HG03354 (cell line): Measurements from ENCODE around the gene LMTK2.
A peak's percentile ranks its signal among the peaks of the same experiment; 100 is the strongest.
"Not testable (repeated sequence)": the region's sequence is repeated elsewhere in the genome, so short reads cannot be mapped to it uniquely, and the experiment has no call there.

Experiments used
- ATAC-seq: cut with Tn5 transposase; IDR thresholded peaks from one replicate; pipeline ENCODE4 v1.9.1; 2021; ENCODE audit warnings: mild to moderate bottlenecking; ENCODE audit not compliant: unreplicated experiment, poor library complexity, severe bottlenecking

Gene LMTK2

DNA sequence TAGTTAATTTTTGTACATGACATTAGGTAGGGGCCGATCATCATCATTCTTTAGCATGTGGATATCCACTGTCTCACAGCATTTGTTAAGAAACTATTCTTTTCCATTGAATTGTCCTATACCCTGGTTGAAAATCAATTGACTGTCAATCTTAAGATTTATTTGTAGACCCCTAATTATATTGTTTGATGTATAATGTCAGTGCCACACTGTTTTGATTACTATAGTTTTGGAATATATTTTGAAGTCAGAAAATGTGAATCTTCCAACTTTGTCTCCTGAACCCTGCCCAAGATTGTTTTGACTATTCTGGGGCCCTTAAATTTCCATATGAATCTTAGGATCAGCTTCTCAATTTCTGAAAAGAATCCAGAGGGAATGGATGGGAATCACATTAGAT lies 6.6 kb upstream of the LMTK2 start:
- no peak for ATAC-seq

DNA sequence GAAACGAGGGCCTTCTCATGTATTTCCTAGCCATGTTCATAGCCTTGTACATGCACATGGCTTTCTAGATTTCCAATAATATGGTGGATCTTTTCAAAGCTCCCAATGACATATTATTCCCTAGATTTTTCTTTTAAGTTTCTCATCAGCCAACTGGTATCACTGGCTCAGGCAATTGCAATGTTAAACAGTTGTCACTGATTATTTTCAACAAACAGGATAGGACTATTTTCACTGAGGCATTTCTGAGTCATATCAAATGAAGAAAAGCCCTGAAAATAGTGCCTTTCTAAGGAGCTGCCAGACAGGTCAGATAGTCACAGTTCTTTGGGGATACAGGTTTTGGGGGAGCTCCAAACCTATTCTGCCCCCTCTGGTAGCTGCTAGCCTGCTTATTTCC lies 4.5 kb upstream of the LMTK2 start:
- no peak for ATAC-seq

DNA sequence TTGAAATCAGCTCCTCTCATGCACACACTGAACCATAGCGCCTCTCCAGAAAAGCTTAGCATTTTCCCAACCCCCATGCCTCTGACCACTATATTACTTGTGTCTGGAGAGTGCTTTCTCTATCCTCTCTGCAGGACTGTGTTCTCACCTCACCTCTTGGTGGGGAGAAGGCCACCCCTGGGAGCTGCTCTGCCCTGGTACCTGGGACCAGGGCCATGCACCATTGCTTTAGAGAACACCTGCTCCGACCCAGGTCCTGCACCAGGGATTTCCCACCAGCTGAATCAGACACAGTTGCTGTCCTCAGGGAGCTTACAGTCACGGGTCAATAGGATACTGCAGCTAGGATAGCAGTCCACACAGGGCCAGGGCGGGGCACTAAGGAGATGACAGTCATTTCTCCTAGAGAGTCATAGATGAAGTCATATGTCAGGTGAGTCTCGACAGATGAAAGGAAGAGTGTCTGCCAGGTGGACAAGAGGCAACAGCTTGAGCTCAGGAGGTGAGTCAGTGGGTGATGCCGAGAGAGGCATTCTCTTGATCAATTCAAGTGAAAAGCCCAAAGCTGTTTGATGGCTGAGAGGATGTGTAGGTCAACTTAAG lies 619 bp upstream of the LMTK2 start:
- peak; percentile 2 for ATAC-seq

DNA sequence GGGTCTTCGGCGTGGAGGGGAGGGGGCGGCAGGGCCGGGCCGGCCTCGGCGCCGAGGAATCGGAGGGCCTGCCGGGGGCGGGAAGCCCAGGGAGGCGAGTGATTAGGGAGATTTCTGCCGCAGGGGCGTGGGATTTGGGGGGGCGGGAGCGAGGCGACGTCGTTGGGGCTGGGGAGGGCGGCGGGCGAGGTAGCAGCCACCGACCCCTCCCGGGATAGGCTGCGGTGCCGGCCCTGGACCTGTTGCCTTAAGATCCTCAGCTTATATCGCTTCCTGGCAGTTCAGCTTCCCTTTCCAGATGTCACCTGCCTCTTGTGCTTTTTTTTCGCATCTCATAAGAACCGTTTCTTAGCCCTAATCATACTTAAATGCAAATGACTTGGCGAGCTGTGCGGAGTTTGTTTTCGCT lies 655 bp downstream of the LMTK2 start:
- ATAC-seq = no peak

GRCh38 chr7:98110249-98111022 lies 3.8 kb downstream of the LMTK2 start:
- ATAC-seq = no peak

DNA sequence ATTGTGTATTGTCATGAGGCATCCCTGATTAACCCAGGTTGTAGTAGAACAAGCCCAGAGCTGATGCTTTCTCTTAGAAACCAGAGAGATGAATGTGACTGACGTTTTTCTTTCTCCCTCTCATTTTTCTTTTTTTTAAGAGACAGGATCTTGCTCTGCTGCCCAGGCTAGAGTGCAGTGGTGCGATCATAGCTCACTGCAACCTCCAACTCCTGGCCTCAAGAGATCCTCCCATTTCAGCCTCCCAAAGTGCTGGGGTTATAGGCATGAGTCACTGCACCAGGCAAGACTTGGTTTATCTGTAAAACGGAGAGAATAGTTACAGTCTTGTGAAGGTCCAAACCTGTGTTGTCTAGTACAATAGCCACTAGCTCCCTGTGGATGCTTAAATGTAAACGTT lies 5.4 kb downstream of the LMTK2 start:
- no peak for ATAC-seq

GRCh38 chr7:98115746-98116525 lies 9.3 kb downstream of the LMTK2 start:
- ATAC-seq = no peak

DNA sequence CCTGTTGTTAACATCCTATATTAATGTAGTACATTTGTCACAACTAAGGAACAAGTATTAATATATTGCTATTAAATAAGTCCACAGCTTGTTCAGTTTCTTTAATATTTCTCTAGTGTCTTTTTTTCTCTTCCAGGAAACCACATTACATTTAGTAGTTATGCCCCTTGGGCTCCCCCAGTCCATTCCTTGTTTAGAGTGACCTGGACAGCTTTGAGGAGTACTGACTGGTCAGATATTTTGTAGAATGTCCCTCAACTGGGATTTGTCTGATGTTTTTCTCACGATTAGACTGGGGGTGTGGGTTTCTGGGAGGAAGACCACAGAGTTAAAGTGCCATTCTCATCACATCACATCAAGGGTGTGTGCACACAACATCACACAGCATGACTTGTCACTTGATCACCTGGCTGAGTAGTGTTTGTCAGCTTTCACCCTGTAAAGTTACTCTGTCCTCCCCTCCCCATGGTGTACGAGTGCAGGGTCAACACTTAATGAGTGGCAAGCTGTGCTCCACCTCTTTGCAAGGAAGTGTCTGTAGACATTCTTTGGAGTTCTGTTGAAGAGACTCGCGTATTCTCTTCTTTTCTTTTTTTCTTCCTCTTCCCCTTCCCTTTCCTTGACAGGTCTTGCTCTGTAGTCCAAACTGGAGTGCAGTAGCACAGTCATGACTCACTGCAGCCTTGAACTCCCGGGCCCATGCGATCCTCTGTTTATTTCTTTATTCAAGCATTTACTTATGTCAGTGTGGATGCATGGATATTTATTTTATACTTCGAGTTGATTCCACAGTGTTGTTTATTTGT lies 10.2 kb downstream of the LMTK2 start:
- ATAC-seq = no peak

DNA sequence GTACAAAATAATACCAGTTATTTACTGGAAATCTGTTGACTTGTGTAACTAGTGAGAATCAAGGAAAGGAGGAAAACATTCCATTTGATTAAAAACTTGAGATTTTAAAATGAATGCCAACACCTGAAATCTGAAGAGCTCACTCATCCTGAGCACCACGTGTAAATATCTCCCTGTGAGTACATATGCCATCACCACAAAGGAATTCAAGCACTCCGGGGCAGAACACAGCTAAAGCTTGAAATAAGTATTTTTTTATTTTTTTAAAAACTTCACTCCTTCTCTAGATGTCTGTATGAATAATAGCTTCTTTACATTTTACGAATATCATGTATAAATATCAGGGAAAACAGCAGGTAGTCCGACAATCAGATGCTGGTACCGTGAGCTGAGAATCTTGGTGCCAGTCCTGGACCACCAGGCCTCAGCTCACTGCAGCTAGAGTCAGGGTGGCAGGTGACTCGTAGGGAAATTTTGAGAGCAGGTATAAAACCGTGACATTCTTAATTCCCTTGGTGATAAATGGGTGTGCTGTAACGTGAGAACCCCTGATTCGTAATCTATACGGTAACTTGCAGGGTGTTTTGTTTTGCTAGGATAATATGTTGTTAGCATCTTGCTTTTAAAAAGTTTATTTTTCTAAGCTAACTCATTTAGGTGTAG lies 12.7 kb downstream of the LMTK2 start:
- no peak for ATAC-seq

- no peak for ATAC-seq
Measured at GRCh38 chr7:98120559-98120958, 13.9 kb downstream of the LMTK2 start.

GRCh38 chr7:98121388-98121787 lies 14.7 kb downstream of the LMTK2 start:
- not testable (repeated sequence) for ATAC-seq

DNA sequence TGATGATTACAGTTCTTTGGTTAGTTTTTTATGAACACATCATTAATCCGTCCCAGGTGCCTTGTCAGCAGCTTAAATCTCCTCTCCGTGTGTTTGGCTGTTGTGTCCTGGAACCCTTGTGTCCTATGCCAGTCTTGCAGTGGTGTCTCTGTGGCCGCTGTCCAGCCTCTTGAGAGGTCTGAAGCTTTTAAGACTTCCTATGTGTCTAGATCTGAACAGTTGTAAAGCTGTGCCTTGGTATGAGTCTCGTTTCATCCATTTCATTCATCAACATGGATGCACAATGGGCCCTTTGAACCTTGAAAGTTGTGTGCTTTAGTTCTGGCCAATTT lies 16.7 kb downstream of the LMTK2 start:
- no peak for ATAC-seq

DNA sequence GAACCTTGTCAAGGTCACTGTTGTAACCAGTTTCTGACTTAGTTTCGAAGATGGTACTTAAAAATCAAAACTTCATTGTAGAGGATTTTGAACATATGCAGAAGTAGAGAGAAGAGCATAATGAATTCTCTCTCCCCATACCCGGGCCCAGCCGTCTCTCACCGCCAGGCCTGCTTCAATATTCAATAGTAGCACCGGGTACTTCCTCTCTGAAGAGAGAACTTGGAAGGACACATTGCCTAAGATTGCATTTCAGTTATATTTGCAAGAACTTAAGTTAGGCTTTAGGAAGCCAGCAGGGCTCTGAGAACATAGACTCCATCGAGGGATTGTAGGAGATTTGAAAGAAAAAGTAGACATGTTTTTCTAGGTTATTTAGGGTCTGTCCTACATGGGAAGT lies 19.1 kb downstream of the LMTK2 start:
- no peak for ATAC-seq

- no peak for ATAC-seq
Measured at GRCh38 chr7:98126311-98127142, 19.9 kb downstream of the LMTK2 start.

DNA sequence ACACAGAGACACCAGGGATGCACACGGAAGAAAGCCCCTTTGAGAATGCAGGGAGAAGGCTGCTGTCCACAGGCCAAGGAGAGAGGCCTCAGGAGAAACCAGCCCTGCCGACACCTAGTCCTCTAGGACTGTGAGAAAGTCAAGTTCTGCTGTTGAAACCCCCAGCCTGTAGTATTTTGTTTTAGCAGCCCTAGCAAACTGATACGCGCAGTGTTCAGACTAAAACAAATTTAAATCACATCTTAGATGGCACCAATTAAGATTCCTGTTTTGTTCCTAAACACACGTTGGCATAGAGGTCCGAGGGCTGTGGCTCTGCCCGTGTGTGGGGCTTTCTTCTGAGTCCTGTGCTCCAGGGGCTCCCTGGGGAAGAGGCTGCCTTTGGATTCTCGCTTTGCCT lies 21.7 kb downstream of the LMTK2 start:
- ATAC-seq = no peak

DNA sequence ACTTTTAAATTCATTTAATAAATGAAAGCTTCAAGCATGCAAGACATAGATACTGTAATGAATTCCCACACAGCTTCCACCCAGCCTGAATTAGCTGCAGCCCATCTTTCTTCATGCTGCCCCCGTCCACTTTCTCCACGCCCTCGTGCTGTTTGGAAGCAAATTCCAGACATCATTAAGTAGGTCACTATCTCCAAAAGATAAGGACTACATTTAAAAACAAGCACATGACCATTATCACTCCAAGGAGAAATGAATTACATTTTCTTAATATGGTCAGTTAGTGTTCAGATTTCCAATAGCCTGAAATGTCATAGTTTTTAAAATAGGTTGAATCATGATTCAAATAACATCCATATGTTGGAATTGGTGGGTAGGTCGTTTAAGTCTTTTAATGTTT lies 24.3 kb downstream of the LMTK2 start:
- ATAC-seq = no peak

GRCh38 chr7:98133181-98133580 lies 26.5 kb downstream of the LMTK2 start:
- peak; percentile 67 for ATAC-seq

DNA sequence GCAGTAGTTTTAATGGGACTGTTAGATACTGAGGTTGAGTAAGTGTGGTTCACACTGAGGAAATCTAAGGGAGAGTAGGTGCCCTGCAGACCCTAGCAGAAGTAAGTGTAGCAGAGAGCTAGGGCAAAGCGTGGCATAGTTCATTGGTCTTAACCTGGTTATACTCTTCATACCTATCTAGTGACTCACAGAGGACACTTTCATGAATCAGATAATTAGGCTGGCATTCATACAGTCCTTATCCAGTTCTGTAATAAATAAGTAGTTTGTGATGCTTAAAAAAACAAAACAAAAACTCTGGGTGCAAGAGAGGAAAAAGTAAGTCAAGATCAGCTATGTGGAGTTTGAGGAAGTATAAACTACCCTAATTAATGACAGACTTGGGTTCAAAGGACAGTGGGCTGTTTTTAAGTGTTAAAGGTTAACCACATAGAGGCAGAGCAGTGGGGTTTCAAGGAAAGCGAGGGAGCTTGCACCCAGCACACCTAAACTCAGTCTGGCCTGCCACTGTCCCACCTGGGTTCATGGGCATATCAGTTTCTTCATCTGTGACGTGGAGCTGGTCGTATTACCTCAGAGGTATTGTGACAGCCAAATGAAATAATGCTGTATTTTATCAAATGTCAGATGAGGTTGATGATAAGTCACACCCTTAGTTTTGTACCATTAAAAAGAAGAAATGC lies 27.1 kb downstream of the LMTK2 start:
- peak; percentile 19 for ATAC-seq
